ENCODE data around the gene HGF.

HGF gene

GRCh38 chr7:81779706-81780105, 9.9 kb upstream of the HGF start:
- no peak overlapping the region for H3K27ac ChIP-seq
- H3K36me3 ChIP-seq: no peaks in the 10 kb centered on the region
- no peaks in the 10 kb centered on the region for H3K9me3 ChIP-seq
- H3K27me3 ChIP-seq: no peaks in the 10 kb centered on the region
- H3K4me1 ChIP-seq (ENCODE audit: control insufficient read depth in 1 of 2, insufficient read depth in 1 of 2, low read depth in 1 of 2, low read length in 1 of 2): peaks cover 70 to 71% of the 10 kb centered on the region in 2 experiments
- H3K4me3 ChIP-seq (ENCODE audit: low read depth in 1 of 2, low read length in 1 of 2): no peak overlapping the region
- no peak for TF ChIP-seq CTCF (IDR thresholded peaks at IDR 0.05)

DNA sequence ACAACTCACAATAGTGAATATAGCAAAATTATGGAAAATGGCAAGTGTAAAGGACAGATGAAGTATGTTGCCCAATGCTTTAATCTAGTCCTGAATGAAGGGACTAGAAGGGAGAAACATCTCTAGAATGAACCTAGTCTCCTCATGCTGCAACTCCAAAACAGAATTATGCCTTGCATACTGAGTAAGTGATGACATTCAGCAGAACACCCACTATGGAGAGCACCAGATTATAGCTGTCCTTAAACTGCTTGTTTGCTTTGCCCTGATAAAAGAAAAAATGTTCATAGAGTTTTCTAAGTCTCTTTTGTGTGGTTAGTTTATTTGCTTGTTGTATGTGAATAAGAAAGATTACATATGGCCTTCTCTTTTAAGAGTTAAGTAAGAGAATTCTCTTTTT, 7.8 kb upstream of the HGF start:
- peaks cover 81 to 83% of the 10 kb centered on the region in 2 experiments for H3K4me1 ChIP-seq (ENCODE audit: control insufficient read depth in 1 of 2, insufficient read depth in 1 of 2, low read depth in 1 of 2, low read length in 1 of 2)

GRCh38 chr7:81776948-81777630, 7.2 kb upstream of the HGF start:
- Histone ChIP-seq H3K9me3 (no peaks in the 10 kb centered on the region), H3K4me1 (ENCODE audit: control insufficient read depth in 1 of 2, insufficient read depth in 1 of 2, low read depth in 1 of 2, low read length in 1 of 2) (peaks cover 75 to 77% of the 10 kb centered on the region in 2 experiments), H3K27me3 (no peaks in the 10 kb centered on the region), H3K27ac (peak overlapping the region; percentile 68), H3K36me3 (no peaks in the 10 kb centered on the region), H3K4me3 (ENCODE audit: low read depth in 1 of 2, low read length in 1 of 2) (no peak overlapping the region)
- no peak for TF ChIP-seq CTCF (IDR thresholded peaks at IDR 0.05)

More for the DNA sequence above, 7.8 kb upstream of the HGF start:
- H3K27me3 ChIP-seq: no peaks in the 10 kb centered on the region
- no peaks in the 10 kb centered on the region for H3K9me3 ChIP-seq
- no peak overlapping the region for H3K4me3 ChIP-seq (ENCODE audit: low read depth in 1 of 2, low read length in 1 of 2)
- H3K36me3 ChIP-seq: no peaks in the 10 kb centered on the region
- TF ChIP-seq CTCF (IDR thresholded peaks at IDR 0.05): no peak
- H3K27ac ChIP-seq: no peak overlapping the region

DNA sequence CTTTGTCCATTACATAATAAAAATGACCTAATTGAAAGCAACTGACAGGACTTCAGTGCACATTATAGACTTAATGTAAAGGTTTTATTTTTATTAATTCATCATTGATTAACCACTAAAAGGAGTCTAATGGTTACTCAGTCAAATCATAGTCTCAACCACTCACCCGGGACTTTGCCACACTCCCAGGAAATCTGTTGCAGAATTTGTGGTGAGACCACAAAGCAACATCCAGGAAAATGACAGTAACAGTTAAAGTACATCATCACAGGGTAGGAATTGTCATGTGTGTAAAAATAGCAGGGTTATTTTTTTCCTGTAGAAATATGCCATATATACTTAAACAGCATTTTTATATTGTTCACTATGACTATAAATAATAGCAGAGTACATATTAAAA, 6.3 kb upstream of the HGF start:
- Histone ChIP-seq H3K36me3 (no peaks in the 10 kb centered on the region), H3K27me3 (no peaks in the 10 kb centered on the region), H3K4me3 (ENCODE audit: low read depth in 1 of 2, low read length in 1 of 2) (peak overlapping the region in 1 of 2 experiments; percentile 16), H3K9me3 (no peaks in the 10 kb centered on the region), H3K4me1 (ENCODE audit: control insufficient read depth in 1 of 2, insufficient read depth in 1 of 2, low read depth in 1 of 2, low read length in 1 of 2) (peaks cover 69 to 70% of the 10 kb centered on the region in 2 experiments), H3K27ac (peak overlapping the region; percentile 68)
- TF ChIP-seq CTCF (IDR thresholded peaks at IDR 0.05): no peak

GRCh38 chr7:81775560-81775959, 5.7 kb upstream of the HGF start:
- H3K36me3 ChIP-seq: no peaks in the 10 kb centered on the region
- peak overlapping the region; percentile 68 for H3K27ac ChIP-seq
- no peaks in the 10 kb centered on the region for H3K9me3 ChIP-seq
- peaks cover 69 to 70% of the 10 kb centered on the region in 2 experiments for H3K4me1 ChIP-seq (ENCODE audit: control insufficient read depth in 1 of 2, insufficient read depth in 1 of 2, low read depth in 1 of 2, low read length in 1 of 2)
- no peaks in the 10 kb centered on the region for H3K27me3 ChIP-seq
- H3K4me3 ChIP-seq (ENCODE audit: low read depth in 1 of 2, low read length in 1 of 2): no peak overlapping the region
- TF ChIP-seq CTCF (IDR thresholded peaks at IDR 0.05): no peak
